ENCODE data around the gene ACAP2. TPM values are rescaled to one million over a fixed set of nuclear protein-coding genes. Genes with fewer than 3 reads are reported as not detected.
"Not testable (repeated sequence)": the region's sequence is repeated elsewhere in the genome, so short reads cannot be mapped to it uniquely, and the experiment has no call there.

ACAP2 gene
- total and polyA plus RNA-seq, 9 donors: 13.8 to 33.7 (median 18.7) TPM

DNA sequence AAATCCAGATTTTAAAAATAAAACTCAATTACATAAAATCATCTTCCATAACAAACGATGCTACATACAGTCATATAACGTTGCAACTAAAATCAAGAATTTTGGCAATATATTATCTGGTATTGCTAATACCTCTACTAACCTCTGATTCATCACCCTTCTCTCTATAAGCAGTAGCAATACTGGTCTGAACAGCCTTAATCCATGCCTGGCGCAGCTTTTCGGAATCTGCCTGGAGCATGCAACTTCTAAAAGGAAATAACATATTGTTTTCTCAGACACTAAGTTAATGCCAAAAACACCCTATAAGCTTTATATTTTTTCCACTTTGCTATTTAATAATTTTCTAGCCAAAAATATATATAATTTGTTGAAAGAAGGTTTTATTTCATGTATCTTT is 136.5 kb downstream of the ACAP2 start:
- H3K4me3 ChIP-seq (ENCODE audit: low read length): no peak overlapping the region
- no peaks in the 10 kb centered on the region for H3K9me3 ChIP-seq (replicated peaks; ENCODE audit: control insufficient read depth, low read depth, low read length)
- H3K4me1 ChIP-seq (ENCODE audit: control insufficient read depth, insufficient read depth, low read length): no peaks in the 10 kb centered on the region
- no peak overlapping the region for H3K27ac ChIP-seq (ENCODE audit: low read length)
- no CpG with 5 or more reads among the region's 4 CpGs for WGBS (ENCODE audit: insufficient coverage)
- H3K27me3 ChIP-seq (ENCODE audit: control insufficient read depth, insufficient read depth, low read length): no peaks in the 10 kb centered on the region
- peak; percentile 67 for DNase-seq
- H3K36me3 ChIP-seq (ENCODE audit: control insufficient read depth, insufficient read depth, low read length): peaks cover 10% of the 10 kb centered on the region

DNA sequence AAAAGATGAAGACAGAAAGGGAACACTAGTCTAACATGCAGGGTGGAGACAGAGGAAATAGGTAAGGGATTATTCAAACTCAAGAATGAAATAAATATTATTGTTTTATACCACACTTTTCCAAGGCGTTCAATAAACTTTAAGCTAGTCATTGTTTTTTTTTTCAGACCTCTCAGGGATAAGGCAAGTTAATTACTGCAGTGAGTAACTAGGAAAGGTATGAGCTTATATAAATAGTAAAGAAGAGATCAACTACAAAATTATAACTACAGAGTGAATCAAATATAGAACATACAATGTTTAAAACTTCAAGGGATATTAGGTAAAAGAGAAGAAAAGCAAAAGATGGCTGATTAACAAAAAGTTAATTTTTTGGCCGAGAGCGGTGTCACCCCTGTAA is 140.4 kb downstream of the ACAP2 start:
- H3K27me3 ChIP-seq (ENCODE audit: control insufficient read depth, insufficient read depth, low read length): no peaks in the 10 kb centered on the region
- no peak overlapping the region for H3K4me3 ChIP-seq (ENCODE audit: low read length)
- no peak for DNase-seq
- H3K9me3 ChIP-seq (replicated peaks; ENCODE audit: control insufficient read depth, low read depth, low read length): no peaks in the 10 kb centered on the region
- H3K36me3 ChIP-seq (ENCODE audit: control insufficient read depth, insufficient read depth, low read length): peaks cover 18% of the 10 kb centered on the region
- WGBS (ENCODE audit: insufficient coverage): 96% methylated on average over 2 of the region's 3 CpGs
- H3K27ac ChIP-seq (ENCODE audit: low read length): no peak overlapping the region
- no peaks in the 10 kb centered on the region for H3K4me1 ChIP-seq (ENCODE audit: control insufficient read depth, insufficient read depth, low read length)

DNA sequence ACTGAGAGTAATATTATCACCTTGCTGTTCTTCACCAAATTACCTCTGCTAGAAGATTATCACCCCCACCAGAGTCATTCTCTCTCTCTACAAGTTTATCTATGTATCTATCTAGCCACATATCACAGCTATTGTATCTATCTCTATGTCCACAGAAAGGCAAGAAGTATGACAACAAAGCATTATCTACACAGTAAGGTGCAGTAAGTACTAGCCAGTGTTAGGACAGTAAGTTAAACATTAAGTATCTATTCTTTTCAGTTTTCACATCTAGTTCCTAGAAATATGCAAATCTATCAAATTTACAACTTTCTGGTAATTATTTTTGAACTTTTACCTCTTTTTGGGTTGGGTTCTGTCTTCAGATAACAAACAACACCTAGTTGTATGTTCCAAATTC is 145.4 kb downstream of the ACAP2 start:
- H3K27me3 ChIP-seq (ENCODE audit: control insufficient read depth, insufficient read depth, low read length): no peaks in the 10 kb centered on the region
- H3K4me3 ChIP-seq (ENCODE audit: low read length): no peak overlapping the region
- no peaks in the 10 kb centered on the region for H3K4me1 ChIP-seq (ENCODE audit: control insufficient read depth, insufficient read depth, low read length)
- H3K9me3 ChIP-seq (replicated peaks; ENCODE audit: control insufficient read depth, low read depth, low read length): no peaks in the 10 kb centered on the region
- H3K27ac ChIP-seq (ENCODE audit: low read length): no peak overlapping the region
- DNase-seq: no peak
- H3K36me3 ChIP-seq (ENCODE audit: control insufficient read depth, insufficient read depth, low read length): peaks cover 22% of the 10 kb centered on the region

DNA sequence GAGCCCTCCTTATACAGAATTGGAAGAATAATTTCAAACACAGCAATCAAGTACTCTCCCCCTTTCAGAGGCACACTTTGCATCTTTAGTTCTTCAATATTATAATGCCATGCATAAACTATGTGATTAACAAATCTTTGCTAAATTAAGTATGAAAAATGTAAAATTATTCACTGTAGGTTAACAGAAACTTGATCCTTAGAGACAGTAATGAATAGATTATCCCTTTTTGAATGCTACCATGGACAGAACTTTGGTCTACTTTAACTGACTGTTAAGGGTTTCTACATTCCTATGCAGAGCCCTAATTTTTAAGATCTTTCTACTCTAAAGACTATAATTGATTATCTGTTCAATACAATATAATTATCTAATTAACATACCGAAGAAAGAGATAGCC is 146.2 kb downstream of the ACAP2 start:
- no peak for DNase-seq
- no peaks in the 10 kb centered on the region for H3K4me1 ChIP-seq (ENCODE audit: control insufficient read depth, insufficient read depth, low read length)
- no CpG with 5 or more reads among the region's 1 CpG for WGBS (ENCODE audit: insufficient coverage)
- no peaks in the 10 kb centered on the region for H3K9me3 ChIP-seq (replicated peaks; ENCODE audit: control insufficient read depth, low read depth, low read length)
- H3K27ac ChIP-seq (ENCODE audit: low read length): no peak overlapping the region
- H3K27me3 ChIP-seq (ENCODE audit: control insufficient read depth, insufficient read depth, low read length): no peaks in the 10 kb centered on the region
- peaks cover 19% of the 10 kb centered on the region for H3K36me3 ChIP-seq (ENCODE audit: control insufficient read depth, insufficient read depth, low read length)
- no peak overlapping the region for H3K4me3 ChIP-seq (ENCODE audit: low read length)

DNA sequence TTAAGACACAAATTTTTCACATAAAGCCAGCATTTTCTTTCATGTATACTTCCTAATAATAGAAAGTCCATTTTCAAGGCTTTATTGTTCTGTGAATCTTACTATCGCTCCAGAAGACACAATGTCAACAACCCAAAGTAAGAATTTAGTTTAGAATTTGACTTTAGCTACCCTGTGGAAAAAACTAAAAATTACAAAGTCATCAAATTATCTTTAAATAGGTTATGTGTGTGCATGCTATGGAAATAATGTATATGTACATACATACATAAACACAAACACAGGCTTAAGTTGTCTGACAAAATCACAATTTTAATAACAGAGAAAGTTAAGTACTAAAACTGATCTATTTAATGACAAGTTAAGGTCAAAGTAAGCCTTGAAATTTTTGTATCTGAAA is 151.7 kb downstream of the ACAP2 start:
- Histone ChIP-seq H3K4me3 (ENCODE audit: low read length) (no peak overlapping the region), H3K27me3 (ENCODE audit: control insufficient read depth, insufficient read depth, low read length) (no peaks in the 10 kb centered on the region), H3K27ac (ENCODE audit: low read length) (no peak overlapping the region), H3K4me1 (ENCODE audit: control insufficient read depth, insufficient read depth, low read length) (no peaks in the 10 kb centered on the region), H3K9me3 (replicated peaks; ENCODE audit: control insufficient read depth, low read depth, low read length) (no peaks in the 10 kb centered on the region), H3K36me3 (ENCODE audit: control insufficient read depth, insufficient read depth, low read length) (peaks cover 30% of the 10 kb centered on the region)
- whole genome bisulfite sequencing (ENCODE audit: insufficient coverage): no CpG with 5 or more reads among the region's 1 CpG
- no peak for DNase-seq

DNA sequence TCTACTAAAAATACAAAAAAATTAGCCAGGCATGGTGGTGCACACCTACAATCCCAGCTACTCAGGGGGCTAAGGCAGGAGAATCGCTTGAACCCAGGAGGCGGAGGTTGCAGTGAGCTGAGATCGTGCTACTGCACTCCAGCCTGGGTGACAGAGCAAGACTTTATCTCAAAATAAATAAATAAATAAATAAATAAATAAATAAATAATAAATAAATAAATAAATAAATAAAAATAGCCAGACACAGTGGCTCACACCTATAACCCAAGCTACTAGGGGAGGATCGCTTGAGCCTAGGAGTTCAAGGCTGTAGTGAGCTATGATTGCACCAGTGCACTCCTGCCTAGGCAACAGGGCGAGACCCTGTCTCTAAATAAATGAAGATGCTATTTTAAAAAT is 152.2 kb downstream of the ACAP2 start:
- H3K36me3 ChIP-seq (ENCODE audit: control insufficient read depth, insufficient read depth, low read length): peaks cover 33% of the 10 kb centered on the region
- H3K27me3 ChIP-seq (ENCODE audit: control insufficient read depth, insufficient read depth, low read length); H3K27ac ChIP-seq (ENCODE audit: low read length); H3K9me3 ChIP-seq (replicated peaks; ENCODE audit: control insufficient read depth, low read depth, low read length); DNase-seq; H3K4me3 ChIP-seq (ENCODE audit: low read length); H3K4me1 ChIP-seq (ENCODE audit: control insufficient read depth, insufficient read depth, low read length): not testable (repeated sequence)
- WGBS (ENCODE audit: insufficient coverage): no CpG with 5 or more reads among the region's 5 CpGs

DNA sequence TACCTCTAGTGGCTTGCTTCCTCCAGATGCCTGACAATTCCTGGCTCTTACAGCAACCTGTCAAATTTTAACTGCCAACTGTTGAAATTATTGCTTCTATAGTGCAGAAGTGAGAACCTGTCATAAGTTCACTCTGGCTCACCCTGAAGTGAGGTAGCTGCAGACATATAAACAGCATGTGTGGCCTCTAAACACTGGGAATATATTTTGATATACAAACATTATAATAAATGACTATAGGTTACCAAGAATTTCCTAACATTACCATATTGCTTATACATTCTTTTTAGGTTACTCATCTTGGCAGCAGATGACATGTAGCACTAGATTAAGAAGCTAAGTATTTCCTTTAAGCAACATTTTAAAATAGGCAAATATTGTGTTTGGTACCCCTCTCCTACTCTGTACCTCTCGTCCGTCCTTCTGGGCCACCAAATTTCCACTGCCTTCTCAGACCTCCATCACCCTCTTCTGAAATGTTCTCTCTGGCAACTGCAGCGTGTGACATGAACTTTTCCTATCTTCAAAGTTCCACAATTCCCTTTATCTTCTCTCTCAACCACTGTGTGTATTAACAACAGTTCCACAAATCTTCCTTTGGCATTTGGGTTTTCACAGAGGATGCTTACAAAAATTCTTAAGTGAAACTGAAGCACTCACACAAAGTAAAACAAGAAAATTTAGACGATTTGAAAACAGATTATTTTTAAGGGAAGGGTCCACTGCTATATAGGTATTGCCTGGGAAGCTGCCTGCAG is 156.5 kb downstream of the ACAP2 start:
- H3K4me1 ChIP-seq (ENCODE audit: control insufficient read depth, insufficient read depth, low read length): no peaks in the 10 kb centered on the region
- no peaks in the 10 kb centered on the region for H3K9me3 ChIP-seq (replicated peaks; ENCODE audit: control insufficient read depth, low read depth, low read length)
- H3K27me3 ChIP-seq (ENCODE audit: control insufficient read depth, insufficient read depth, low read length): no peaks in the 10 kb centered on the region
- peaks cover 33% of the 10 kb centered on the region for H3K36me3 ChIP-seq (ENCODE audit: control insufficient read depth, insufficient read depth, low read length)
- no peak for DNase-seq
- no peak overlapping the region for H3K4me3 ChIP-seq (ENCODE audit: low read length)
- WGBS (ENCODE audit: insufficient coverage): 72% methylated on average over 3 of the region's 4 CpGs
- H3K27ac ChIP-seq (ENCODE audit: low read length): no peak overlapping the region

DNA sequence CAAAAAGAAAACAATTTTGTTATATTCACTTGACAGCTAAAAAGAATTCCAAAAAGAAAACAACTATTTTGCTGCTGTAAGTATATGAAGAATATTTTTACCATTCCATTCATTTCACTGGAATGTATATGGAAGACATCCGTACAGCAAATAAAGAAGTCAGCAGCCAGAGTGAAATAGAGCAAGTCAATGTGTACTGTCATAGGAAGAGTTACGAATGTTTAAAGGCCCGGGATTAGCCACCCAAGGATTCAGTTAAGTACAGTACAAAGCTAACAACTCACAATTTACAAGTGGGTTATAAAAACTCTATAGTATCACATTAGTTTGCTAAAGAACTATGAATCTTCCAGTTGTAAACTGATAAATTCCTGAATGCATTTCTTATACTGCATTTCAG is 157.4 kb downstream of the ACAP2 start:
- Histone ChIP-seq H3K4me1 (ENCODE audit: control insufficient read depth, insufficient read depth, low read length) (no peaks in the 10 kb centered on the region), H3K27me3 (ENCODE audit: control insufficient read depth, insufficient read depth, low read length) (no peaks in the 10 kb centered on the region), H3K4me3 (ENCODE audit: low read length) (no peak overlapping the region), H3K27ac (ENCODE audit: low read length) (no peak overlapping the region), H3K36me3 (ENCODE audit: control insufficient read depth, insufficient read depth, low read length) (peaks cover 33% of the 10 kb centered on the region), H3K9me3 (replicated peaks; ENCODE audit: control insufficient read depth, low read depth, low read length) (no peaks in the 10 kb centered on the region)
- no CpG with 5 or more reads among the region's 3 CpGs for WGBS (ENCODE audit: insufficient coverage)
- no peak for DNase-seq

DNA sequence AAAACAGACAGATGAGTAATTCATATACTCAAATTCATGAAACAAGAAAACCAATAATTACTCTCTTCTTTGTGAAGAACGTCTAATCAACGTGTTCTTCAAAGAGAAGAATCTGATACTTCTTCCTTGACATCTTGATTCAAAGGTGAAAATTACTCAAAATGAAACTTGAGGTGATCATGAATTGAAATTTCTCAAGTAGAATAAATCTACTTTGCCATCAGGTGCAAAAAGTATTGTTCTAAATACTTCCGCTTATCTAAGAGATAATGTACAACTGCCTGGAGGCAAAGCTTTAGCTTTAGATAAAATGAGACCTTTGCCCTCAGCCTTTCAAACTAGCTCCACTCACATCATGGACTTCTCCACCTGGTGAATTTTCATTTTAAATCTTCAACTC is 158.0 kb downstream of the ACAP2 start:
- WGBS (ENCODE audit: insufficient coverage): no CpG with 5 or more reads among the region's 3 CpGs
- no peak for DNase-seq
- H3K4me1 ChIP-seq (ENCODE audit: control insufficient read depth, insufficient read depth, low read length): no peaks in the 10 kb centered on the region

DNA sequence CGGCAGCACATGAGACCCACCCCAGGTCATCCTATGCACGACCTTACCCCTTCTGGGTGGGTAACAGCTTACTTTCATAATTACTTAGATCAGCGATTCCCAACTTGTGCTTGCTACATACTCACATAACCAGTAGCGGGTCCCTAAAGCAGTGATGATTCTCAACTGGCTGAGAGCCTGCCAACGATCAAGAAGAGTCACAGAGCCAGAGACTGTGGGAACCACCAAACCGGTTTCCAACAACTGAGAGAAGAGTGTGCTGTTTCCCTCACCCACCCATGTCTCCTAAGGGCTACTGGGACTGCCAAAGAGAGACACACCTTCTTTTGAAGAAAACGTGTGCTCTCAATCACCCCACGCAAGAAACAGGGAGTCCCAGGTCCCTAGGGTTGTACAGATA is 159.9 kb downstream of the ACAP2 start:
- H3K4me1 ChIP-seq (ENCODE audit: control insufficient read depth, insufficient read depth, low read length): no peaks in the 10 kb centered on the region
- H3K4me3 ChIP-seq (ENCODE audit: low read length): no peak overlapping the region
- DNase-seq: no peak
- no peaks in the 10 kb centered on the region for H3K27me3 ChIP-seq (ENCODE audit: control insufficient read depth, insufficient read depth, low read length)
- H3K9me3 ChIP-seq (replicated peaks; ENCODE audit: control insufficient read depth, low read depth, low read length): no peaks in the 10 kb centered on the region
- H3K36me3 ChIP-seq (ENCODE audit: control insufficient read depth, insufficient read depth, low read length): peaks cover 25% of the 10 kb centered on the region
- WGBS (ENCODE audit: insufficient coverage): 94% methylated on average over 2 of the region's 8 CpGs
- H3K27ac ChIP-seq (ENCODE audit: low read length): no peak overlapping the region

More for the DNA sequence above, 158.0 kb downstream of the ACAP2 start:
- H3K36me3 ChIP-seq (ENCODE audit: control insufficient read depth, insufficient read depth, low read length): peaks cover 32% of the 10 kb centered on the region
- no peak overlapping the region for H3K4me3 ChIP-seq (ENCODE audit: low read length)
- no peaks in the 10 kb centered on the region for H3K9me3 ChIP-seq (replicated peaks; ENCODE audit: control insufficient read depth, low read depth, low read length)
- no peaks in the 10 kb centered on the region for H3K27me3 ChIP-seq (ENCODE audit: control insufficient read depth, insufficient read depth, low read length)
- no peak overlapping the region for H3K27ac ChIP-seq (ENCODE audit: low read length)

Measured in muscle of leg (tissue), 11 donors.